PFSK-1 (cell line): ENCODE data around the gene C20orf173.

Experiments
- POLR2AphosphoS5 ChIP-seq: IDR thresholded peaks from 2 replicates; pipeline ENCODE4 v1.6.1; 2012; ENCODE audit warnings: low read depth, mild to moderate bottlenecking, control low read depth, low read length, moderate library complexity
- REST ChIP-seq, 2 experiments: IDR thresholded peaks; 2 replicates each; pipeline versions ENCODE4 v1.6.1 to v1.8.0; 2011 to 2012; ENCODE audit warnings: low read depth in 2 of 2, low read length in 2 of 2, control low read depth in 1 of 2, inconsistent platforms in 1 of 2, mild to moderate bottlenecking in 1 of 2, moderate library complexity in 1 of 2; ENCODE audit not compliant: insufficient read depth in 1 of 2
- SIN3A ChIP-seq: IDR thresholded peaks from 2 replicates; pipeline ENCODE4 v1.6.1; 2012; ENCODE audit warnings: mild to moderate bottlenecking, low read length, moderate library complexity, borderline replicate concordance; ENCODE audit not compliant: insufficient read depth
- TAF1 ChIP-seq: IDR thresholded peaks from 2 replicates; pipeline ENCODE4 v1.6.1; 2012; ENCODE audit warnings: low read length, control low read depth, borderline replicate concordance; ENCODE audit not compliant: insufficient read depth

- TF ChIP-seq TAF1 = no peak
- TF ChIP-seq POLR2AphosphoS5 = no peak
- no peak for TF ChIP-seq REST (IDR thresholded peaks at IDR 0.05; ENCODE audit: insufficient read depth in 1 of 2, low read depth in 2 of 2, low read length in 2 of 2)
- no peak for TF ChIP-seq SIN3A
Observed at GRCh38 chr20:35551503-35551902, 22.1 kb upstream of the C20orf173 start.
